ENCODE results near the gene DIP2C. TPM values are rescaled to one million over a fixed set of nuclear protein-coding genes. Genes with fewer than 3 reads are reported as not detected.
A peak's percentile ranks its signal among the peaks of the same experiment; 100 is the strongest.

The DIP2C gene
- polyA plus RNA-seq, 3 donors, result 0.11 TPM; not detected in 2

- H2AFZ ChIP-seq (ENCODE audit: insufficient read depth, low read depth, low read length, poor library complexity, severe bottlenecking), result no peak overlapping the region
These were observed 377.4 kb downstream of the DIP2C start for GRCh38 chr10:311901-312665.

More at GRCh38 chr10:311901-312665, 377.4 kb downstream of the DIP2C start:
- H3K9ac ChIP-seq (ENCODE audit: insufficient read depth, low read length, poor library complexity, severe bottlenecking), result no peak overlapping the region
- H3K27ac Mint-ChIP-seq, result peak overlapping the region in 1 of 7 donors; percentile 60
- H3K27me3 Mint-ChIP-seq (ENCODE audit: low read depth in 3 of 3), result peaks cover 3 to 8% (median 3%) of the 10 kb centered on the region in 3 donors
- no peak overlapping the region for H3K27ac ChIP-seq (ENCODE audit: low read depth in 1 of 2, low read length in 2 of 2)
- no peak for TF ChIP-seq CTCF (IDR thresholded peaks at IDR 0.05)
- H3K4me3 Mint-ChIP-seq, result no peak overlapping the region
- H3K36me3 ChIP-seq (replicated peaks in 1 of 2; ENCODE audit: control insufficient read depth in 1 of 2, insufficient read depth in 2 of 2, low read length in 2 of 2), result no peaks in the 10 kb centered on the region
- no peaks in the 10 kb centered on the region for H4K20me1 ChIP-seq (ENCODE audit: insufficient read depth, low read length)
- no peak overlapping the region for H3K4me3 ChIP-seq (replicated peaks in 1 of 3; ENCODE audit: low read depth in 2 of 3, low read length in 3 of 3)
- no peak overlapping the region for H3K4me2 ChIP-seq (replicated peaks; ENCODE audit: extremely low read depth, low read length, poor library complexity, severe bottlenecking)
- H3K36me3 Mint-ChIP-seq, result no peaks in the 10 kb centered on the region
- no peaks in the 10 kb centered on the region for H3K79me2 ChIP-seq (ENCODE audit: insufficient read depth, low read length)
- H3K9me3 ChIP-seq (replicated peaks in 1 of 2; ENCODE audit: control insufficient read depth in 1 of 2, insufficient read depth in 1 of 2, low read length in 2 of 2), result no peaks in the 10 kb centered on the region
- no peaks in the 10 kb centered on the region for H3K9me3 Mint-ChIP-seq
- peaks cover 5% of the 10 kb centered on the region for H3K4me1 Mint-ChIP-seq
- intact Hi-C loops (cut with micrococcal nuclease), result no loop called here
- H3K4me1 ChIP-seq (ENCODE audit: control insufficient read depth in 1 of 2, insufficient read depth in 2 of 2, low read length in 2 of 2), result no peaks in the 10 kb centered on the region
- H3K27me3 ChIP-seq (ENCODE audit: control insufficient read depth in 2 of 2, insufficient read depth in 2 of 2, low read length in 2 of 2), result no peaks in the 10 kb centered on the region
- 90% methylated on average over 12 of the region's 14 CpGs for WGBS (ENCODE audit: insufficient coverage)
- DNase-seq, result no peak

Measured in CD14-positive monocyte (primary cell).